DND-41 (cell line): ENCODE results near the gene ANKRD11.

Experiments
- CTCF ChIP-seq: IDR thresholded peaks from 2 replicates; pipeline ENCODE4 v1.5.1; 2012; ENCODE audit warnings: borderline replicate concordance, low read length, moderate library complexity, mild to moderate bottlenecking; ENCODE audit not compliant: poor library complexity, severe bottlenecking; ENCODE audit errors: extremely low read depth
- EZH2 ChIP-seq: IDR thresholded peaks from 3 replicates; pipeline ENCODE4 v1.6.1; 2012; ENCODE audit warnings: borderline replicate concordance, low read depth, mild to moderate bottlenecking, moderate library complexity, low read length, inconsistent platforms; ENCODE audit not compliant: severe bottlenecking

DNA sequence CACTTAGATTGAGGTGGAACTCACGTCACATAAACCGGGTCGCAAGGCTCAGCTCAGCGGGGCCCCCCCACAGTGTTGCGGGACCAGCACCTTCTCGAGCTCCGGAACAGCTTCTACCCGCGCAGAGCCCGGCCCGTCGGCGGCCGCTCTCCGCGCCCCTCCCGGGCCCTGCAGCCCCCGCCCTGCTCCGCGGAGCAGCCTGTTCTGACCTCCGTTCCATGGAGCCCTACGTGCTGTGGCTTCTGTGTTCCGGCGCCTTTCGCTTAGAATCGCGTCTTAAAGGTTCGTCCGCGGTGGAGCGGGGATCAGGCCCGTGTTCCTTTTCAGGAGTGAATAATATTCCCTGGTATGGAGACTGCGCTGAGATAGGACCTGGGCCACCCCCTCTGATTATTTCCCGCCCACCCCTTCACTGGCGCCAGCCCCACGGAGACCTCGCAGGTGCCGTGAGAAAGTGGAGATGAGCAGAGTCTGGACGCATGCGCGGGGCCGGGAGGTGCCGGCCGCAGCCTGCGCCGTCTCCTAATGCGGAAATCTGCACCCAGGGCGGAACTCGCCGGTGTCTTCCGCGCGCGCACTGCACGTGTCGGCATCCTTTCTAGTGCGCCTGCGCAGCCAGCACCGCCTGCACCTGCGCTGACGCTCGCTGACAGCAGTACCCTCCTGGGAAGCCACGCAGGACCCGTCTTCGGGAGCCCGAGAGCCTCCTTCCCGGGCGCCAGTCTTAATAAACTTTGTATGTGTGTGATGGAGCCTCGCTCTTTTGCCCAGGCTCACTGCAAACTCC, 242.0 kb downstream of the ANKRD11 start:
- TF ChIP-seq CTCF = no peak
- TF ChIP-seq EZH2 = no peak
